HTERT RPE-1 (cell line): Measurements from ENCODE around the gene CEP164.

Experiments
- in situ Hi-C: fragments of 300-500 bp; cut with MboI; formaldehyde crosslinking; loops from 4 replicates; pipeline ENCODE4 v1.14.3; 2020; ENCODE audit warnings: low sequenced_read_pairs

Gene CEP164

DNA sequence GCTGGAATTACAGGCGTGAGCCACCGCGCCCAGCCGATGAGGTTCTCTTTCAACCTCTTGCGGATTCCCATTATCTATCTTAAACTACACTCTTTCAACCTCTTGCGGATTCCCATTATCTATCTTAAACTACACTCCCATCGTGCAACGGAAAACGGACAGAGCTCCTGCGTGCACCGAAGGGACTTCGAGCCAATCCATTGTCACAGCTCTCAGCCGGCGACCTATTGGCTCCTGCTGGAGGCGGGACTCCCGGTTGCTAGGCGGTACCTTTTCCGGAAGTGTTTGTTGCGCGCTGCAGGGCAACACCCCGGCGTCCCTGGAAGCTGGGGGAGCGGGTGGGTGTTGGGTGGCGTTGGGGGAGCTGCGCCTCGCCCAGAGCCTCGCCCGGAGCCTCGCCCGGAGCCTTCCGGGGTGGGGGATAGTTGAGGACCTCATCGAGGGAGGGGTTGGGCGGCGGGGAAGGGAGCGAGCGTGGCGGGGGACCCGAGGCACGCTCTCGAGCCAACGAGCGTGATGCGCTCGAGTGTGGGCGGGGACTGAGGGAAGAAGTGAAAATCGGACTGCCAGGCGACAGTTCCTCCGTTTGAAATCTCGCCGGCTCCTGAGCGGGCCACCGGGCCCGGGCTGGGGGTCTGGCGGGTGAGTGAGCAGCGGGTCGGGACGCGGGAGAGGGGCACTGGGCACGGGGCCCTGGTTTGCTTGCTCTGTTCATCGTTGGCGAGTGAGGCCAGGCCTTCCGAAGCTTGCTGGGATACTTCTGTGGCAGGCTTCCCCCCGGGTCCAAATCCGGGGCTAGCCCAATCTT, at the start of gene CEP164:
Gene CEP164, plus strand, starts transcription at position 288 of the 808 bp plus-strand sequence. CDS start 10,733 bp downstream, outside the sequence.
- in situ Hi-C loops = no loop called here

DNA sequence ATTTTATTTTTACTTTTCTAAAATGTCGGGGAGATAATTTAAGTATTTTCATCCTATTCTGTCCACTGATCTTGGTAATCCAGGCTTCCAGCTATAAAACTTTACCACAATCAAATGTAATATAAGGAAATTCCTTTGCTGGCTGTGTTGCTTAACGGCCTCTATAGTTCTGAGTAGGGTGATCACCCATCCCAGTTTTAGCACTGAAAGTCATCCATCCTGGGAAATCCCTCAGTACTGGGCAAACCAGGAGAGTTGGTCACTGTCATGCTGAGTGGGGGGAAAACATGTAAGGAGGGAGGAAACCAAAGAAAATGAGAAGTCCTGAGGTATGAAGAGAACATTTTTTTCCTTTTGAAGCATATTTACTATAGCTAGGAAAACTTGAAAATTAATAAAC, 49.3 kb upstream of the CEP164 start:
- in situ Hi-C loops = no loop called here

DNA sequence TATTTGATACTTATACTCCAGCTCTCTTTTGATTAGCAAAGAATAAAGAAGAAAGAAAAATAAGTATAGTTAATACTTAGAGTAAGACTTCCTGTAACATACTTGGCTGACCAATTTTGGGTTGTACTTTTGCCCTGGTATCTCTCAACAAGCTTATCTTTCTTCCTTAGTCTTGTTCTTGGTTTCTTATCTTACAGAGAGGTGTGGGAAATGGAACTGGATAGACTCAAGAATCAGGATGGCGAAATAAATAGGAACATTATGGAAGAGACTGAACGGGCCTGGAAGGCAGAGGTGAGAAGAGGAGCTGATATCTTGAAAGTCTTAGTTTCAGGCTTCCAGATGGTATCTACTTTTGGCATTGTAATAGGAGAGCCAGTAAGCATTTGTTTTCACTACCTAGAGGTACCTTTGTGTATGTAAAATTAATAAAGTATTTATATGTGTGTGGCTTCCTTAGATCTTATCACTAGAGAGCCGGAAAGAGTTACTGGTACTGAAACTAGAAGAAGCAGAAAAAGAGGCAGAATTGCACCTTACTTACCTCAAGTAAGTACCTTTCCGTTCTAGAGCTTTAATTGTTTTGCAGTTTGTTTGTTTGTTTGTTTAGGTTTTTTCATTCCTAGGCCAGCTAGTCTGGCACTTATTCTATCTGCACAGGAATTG, 47.8 kb upstream of the CEP164 start:
- in situ Hi-C loops = no loop called here

- in situ Hi-C loops = no loop called here
Measured at GRCh38 chr11:117281159-117281558, 46.5 kb upstream of the CEP164 start.

GRCh38 chr11:117281869-117282268, 45.8 kb upstream of the CEP164 start:
- in situ Hi-C loops = no loop called here

DNA sequence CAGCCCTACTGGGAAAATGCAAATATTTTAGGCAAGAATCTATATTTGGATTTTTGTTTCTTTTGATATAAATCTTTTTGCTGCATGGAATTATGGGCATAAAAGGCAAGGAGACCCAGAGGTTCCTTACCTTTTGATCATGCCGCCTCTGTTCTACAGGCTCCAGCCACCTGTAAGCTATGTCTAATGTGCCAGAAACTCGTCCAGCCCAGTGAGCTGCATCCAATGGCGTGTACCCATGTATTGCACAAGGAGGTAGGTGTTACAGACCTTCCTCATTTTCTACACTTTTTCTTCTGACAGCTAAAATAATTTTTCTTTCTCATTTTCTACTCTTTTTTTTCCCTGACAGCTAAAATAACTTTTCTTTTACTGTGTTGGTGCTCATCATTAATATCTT, 44.7 kb upstream of the CEP164 start:
- in situ Hi-C loops = no loop called here

GRCh38 chr11:117284053-117284452, 43.6 kb upstream of the CEP164 start:
- in situ Hi-C loops = no loop called here

DNA sequence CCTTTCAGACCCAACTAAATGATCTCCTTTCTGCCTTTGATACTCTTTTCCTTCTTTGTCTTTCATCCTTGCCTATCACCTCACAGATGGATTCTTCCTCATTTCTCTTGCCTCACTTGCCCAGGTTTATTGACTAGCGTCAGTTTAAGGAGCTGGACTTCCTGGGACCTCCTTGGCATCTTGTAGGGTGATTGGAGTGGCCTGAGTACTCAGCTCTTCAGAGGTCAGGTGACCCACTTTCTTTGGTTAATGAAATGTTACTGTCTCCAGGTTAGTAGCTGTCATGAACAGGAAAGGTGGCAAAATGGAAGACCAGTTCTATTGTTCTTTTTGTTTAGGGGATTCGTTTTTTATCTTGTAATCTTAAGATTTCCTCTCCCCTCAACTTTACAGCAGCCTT, 41.1 kb upstream of the CEP164 start:
- in situ Hi-C loops = no loop called here

DNA sequence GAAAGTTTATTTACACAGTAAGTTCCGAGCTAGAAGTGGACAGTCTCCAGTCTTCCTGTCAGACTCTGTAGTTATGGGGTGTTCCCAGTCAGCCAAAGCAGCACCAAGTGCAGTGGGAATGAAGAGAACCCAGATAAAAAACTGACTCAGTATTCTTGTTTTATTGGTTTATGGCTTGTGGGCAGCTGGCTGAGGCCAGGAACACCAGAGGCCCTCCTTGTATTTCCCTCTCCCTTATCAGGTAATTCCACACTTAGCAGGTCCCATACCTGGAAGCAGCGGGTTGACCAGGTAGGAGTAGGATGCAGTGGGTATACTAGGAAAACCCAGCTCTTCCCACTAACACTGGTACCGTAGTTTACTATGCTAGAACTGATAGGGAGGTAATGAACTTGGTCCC, 40.0 kb upstream of the CEP164 start:
- in situ Hi-C loops = no loop called here

- in situ Hi-C loops = no loop called here
Measured at GRCh38 chr11:117289795-117290194, 37.9 kb upstream of the CEP164 start.

DNA sequence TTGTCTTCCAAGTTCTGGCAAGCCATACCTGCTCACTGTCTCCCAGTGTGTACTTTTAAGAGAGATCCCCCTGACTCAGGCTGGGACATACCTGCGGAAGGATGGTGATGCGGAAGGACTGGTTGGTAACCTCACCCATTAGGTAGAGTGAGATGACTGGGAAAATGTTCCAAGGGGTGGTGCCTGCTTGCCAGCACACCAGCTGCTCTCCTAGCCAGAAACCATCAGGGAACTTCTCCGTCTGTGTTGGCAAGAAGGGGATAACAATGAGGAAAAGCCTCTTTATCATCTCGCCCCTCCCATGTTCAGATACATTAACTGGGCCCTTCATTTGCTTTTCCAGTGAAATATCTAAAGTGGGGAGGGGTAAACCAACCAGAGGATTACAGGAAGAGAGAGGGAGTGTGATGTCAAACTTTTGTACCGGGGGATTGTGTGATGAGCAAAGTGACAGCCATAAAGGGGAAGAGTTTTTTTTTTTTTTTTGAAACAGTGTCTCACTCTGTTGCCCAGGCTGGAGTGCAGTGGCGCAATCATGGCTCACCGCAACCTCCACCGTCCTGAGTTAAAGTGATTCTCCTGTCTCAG, 36.8 kb upstream of the CEP164 start, which contains the start of gene BACE1-AS:
Gene BACE1-AS, plus strand, starts transcription at position 538 of the 588 bp plus-strand sequence.
- in situ Hi-C loops = no loop called here

DNA sequence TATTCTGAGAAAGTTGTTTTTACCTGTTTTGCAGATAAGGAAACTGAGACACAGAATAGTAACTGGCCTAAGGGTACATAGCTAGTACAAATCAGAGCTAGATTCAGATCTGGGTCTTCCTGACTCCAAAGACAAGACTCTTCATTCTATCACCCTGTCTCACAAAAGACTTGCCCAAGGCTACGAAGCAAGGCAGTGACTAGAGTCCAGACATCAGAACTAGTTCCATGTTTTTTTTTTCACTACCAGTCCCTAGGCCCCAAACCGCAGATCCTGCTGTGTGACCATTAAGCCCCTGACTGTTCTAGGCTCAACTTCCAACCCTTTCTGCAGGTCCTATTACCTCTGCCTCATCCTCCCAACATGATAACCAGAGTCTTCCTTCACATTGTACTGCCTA, 35.0 kb upstream of the CEP164 start:
- in situ Hi-C loops = no loop called here

DNA sequence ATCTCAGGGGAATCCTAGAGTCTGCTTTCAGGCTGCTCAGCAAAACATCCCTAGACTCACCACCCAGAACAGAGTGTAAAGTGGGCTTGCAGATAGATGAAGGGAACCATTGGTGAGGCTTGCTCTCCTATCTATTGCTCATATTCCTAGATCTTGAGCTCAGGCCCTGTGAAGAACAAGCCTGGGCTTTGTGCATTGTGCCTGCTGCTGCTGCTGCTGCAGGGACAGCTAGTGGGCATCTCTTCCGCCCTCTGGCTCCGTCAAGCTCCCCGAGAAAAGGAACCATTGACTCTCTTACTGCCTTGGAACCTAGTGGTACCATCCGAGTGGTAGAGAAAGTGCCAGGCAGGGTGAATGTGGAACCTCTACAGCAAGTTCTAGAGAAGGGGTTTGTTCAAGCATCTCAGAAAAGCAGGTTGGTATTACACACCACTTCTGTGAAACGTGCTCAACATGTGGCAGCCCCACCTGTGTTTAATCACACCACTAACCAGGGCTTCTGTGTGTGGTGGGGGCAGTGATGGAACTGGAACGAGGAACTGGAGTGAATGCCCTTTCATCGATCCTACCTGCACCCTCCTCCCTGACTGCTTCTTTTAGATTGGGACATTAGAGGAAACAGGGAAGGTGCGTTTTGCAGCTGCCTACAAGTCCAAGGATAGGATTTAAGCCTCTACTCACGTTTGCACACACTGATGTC, 32.1 kb upstream of the CEP164 start:
- in situ Hi-C loops = no loop called here

- in situ Hi-C loops = no loop called here
Measured at GRCh38 chr11:117296881-117297280, 30.8 kb upstream of the CEP164 start.

DNA sequence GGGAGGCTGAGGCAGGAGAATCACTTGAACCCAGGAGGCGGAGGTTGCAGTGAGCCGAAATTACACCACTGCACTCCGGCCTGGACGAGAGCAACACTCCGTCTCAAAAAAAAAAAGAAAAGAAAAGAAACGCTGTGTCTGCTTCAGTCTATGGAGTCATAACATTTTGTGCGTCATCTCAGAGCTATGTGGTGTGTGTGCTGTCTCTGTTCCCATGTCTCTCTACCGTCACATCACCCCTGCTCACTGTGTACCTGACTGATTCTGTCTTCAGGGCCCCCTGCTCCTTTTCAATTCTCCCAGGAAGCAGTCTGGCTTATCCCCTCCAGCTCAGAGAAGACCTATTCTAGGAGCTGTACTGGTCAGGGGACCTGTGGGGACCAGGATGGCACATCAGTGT, 29.5 kb upstream of the CEP164 start:
- in situ Hi-C loops = no loop called here

DNA sequence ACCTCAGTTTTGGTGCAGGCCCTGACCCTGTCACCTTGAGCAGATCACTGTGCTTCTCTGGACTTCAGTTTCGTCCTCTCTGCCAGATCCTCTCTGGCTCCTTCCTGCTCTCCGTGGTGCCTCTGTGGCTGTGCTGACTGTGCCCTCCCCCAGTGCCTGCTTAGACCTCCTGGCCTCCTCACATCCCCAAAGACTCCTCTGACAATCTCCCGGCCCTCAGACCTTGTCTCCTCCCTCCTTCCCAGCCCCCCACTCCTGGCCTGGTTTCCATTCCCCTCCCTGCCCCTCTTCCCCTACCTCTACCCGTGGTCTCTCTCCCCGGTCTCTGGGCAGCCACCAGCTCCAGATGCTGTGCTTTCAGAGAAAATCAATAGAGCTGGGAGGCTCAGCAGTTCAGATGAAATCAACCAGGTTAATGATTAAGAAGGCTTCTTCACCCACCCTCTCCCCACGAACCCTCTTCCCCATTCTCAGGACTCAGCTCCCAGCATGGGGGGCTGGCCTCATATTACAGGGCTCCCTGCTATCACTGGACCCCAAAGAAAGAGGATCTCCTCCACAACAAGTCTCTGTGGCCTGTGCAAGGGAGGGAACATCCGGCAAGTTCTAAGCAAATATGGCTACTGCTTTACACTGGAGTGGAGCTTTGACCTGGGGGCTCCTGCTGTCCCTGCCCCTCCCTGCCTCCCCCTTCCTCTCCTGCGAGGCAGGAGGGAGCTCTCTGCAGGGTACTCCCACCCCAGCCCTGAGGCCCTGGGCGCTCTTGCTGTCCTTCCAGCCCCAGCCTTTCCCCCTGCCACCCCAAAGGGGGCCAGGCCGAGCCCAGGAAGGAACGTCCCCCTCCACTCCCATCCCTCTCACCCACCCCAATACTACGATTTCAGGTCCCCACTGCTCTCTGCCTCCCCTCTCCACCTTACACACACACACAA, 28.0 kb upstream of the CEP164 start:
- in situ Hi-C loops = no loop called here

DNA sequence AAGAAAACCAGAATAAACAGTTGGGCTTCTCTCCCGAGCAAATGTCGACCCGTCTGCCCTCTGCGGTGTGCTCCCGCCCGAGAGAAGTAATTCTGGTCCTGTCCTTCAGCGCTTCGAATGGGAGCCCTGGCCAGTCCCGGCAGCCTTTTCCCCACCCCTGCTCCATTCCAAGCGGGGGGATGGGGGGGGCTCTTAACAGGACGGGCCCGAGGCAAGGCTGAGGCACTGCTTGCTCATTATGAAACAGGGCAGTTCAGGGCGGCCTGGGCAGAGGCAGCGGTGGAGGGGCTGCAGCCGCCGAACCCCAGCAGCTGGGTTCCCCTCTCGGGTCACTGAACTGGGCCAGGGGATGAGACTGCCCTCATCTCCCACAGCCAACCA, 27.4 kb upstream of the CEP164 start:
- in situ Hi-C loops = no loop called here

GRCh38 chr11:117300773-117301172, 26.9 kb upstream of the CEP164 start:
- in situ Hi-C loops = no loop called here

DNA sequence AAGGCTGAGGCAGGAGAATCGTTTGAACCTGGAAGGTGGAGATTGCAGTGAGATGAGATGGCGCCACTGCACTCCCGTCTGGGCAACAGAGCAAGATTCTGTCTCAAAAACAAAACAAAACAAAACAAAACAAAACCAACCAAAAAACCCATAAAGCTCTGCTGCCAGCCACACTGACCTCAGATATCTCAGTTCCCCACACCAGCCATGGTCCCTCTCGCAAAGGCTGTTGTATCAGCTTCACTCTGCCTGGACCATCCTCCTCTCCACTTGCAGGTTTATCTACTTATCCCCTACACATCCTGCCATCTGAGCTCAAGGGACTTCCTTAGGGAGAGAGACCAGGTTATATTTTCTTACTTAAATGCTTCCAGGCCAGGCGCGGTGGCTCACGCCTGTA, 25.4 kb upstream of the CEP164 start:
- in situ Hi-C loops = no loop called here

DNA sequence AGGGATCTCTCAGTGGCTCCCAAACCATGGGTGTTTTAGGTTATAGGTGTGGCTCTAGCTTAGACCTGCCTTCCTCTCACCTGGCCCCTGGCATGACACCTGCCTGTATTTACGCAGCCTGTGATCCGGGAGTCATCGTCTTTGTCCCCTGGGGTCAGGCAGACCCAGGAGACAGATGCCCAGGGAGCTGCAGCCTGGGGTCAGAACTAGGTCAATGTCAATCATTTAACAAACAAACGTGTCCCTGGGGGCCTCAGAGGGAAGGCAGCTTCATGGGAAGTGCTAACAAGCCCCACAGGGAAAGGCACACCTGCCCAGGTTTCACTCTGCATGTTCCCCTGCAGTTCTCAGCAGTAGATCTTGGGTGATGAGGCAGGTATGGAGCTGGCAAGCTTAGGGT, 24.6 kb upstream of the CEP164 start:
- in situ Hi-C loops = no loop called here
